Fibroblast of skin of scalp (primary cell): ENCODE results near the gene EML6.
"Not testable (repeated sequence)": the region's sequence is repeated elsewhere in the genome, so short reads cannot be mapped to it uniquely, and the experiment has no call there.

Experiments
- DNase-seq: peaks from one replicate; pipeline ENCODE4 v3.0.0-alpha.2; 2013

EML6 gene

DNA sequence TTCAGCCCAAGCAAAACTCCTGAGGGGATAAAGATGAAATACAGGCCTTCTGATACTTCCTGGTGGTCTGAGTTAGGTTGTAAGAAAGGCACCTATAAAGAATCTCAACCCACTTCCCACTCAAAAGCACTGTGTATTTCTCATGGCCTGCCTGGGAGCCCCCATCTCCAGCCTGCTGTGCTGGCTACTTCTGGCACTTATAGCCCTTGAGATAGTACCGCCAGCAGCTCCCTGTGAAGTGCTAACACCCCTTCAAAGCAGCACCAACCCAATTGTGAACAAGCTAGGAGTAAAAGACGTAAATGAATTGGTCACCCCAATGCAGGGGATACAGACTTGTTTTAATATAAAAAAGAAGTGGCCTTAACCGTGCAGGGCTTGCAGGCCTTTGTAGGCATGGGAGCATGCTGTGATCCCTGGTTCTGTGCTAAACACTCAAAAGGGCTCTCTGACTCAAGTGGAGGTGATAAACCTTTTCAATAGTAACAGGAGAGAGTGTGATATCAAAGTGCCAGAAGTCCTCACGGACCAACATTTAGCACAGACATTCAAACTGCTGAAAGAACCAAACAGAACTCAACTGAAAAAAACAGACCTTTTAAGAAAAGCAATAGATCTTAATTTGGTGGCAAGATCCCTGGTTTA lies 246.0 kb downstream of the EML6 start:
- no peak for DNase-seq

DNA sequence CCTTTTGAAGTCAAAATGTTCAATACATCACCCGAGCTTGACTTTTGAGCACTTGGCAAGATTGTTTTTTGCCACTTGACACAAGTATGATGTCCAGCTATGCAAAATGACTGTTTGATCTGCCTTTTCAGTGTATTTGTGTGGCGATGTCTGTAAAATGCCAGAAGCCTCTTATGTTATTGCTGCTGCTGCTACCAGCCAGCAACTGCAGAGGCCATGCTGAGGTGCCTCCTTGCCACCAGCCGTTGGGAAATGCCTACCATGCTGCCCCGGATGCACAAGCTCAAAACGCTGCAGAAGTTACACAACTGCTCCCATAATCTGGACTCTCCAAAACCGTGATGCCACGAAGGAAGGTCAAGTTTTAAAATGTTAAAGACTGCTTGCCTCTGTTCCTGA lies 246.5 kb downstream of the EML6 start:
- DNase-seq: no peak

DNA sequence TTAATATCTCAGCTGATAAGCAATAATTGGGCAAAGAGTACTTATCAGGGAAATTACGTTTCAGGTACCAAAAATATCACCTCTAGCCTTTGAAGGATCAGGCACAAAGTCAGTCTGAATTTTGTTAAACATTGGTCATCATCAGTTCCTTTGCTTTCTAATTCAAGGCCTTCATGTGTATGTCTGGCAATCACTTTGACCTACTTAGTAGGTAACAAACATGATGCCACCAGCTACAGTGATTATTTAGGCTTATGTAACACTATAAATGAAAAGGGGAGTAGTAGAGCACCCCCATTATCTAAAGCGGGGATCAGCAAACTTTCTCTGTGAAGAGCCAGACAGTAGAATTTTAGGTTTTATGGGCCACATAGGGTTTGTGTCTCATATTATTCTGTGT lies 251.7 kb downstream of the EML6 start:
- DNase-seq: no peak

DNA sequence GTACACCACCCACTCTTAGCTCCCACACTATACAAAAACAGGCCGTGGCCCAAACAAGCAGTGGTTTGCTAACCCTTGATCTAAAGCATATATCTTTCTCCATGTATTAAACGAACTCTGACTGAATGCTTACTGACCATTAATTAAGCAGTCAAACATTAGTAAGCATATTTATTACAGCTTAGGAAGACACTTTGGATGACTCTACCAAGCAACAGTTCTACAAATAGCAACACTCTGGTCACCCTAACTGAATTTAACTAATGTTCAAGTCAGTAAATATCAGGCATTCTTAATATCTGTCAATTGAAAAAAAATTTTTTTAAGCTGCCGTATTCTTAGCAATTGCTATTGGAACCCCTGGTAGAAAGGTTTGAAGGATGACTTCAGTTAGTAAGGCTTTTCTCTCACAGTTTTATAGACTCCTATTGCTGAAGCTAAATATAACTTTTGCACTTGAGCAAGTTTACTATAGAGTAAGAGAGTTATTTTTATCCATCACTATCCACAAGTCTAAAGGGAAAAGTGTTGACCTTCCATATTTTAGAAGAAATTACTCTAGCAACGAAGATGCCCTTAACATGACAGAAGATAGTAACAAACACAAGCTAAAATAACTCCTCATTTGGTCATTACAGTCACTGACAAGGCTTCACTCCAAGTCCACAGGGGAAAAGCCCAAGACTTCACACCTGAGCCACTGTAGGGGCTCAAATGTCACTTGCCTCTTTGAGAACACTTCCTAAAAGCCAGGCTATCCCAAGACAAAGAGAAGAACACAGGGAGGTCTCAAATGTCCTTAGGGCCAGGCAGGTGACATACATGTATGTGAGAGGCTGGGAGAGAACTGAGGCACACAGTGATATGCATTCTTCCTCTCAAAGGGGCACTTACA lies 252.4 kb downstream of the EML6 start:
- no peak for DNase-seq

DNA sequence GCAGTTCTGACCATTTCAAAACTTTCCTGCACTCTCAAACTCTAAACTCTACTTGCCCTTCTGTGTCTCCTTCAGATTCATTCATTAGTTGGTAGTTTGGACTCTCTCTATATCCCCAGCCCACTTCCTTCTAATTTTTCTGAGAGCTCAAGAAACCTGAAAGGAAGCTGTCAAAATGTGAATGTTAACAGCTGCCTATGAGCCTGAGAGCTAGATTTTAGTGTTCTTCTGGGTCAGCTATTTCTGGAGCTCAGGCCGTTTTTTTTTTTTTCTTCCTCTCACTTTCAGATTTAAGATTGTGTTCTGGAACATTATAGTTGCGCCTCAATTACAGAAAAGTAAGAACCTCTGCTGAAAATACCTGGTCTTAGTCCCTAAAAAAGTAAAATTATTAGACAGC lies 253.7 kb downstream of the EML6 start:
- no peak for DNase-seq

DNA sequence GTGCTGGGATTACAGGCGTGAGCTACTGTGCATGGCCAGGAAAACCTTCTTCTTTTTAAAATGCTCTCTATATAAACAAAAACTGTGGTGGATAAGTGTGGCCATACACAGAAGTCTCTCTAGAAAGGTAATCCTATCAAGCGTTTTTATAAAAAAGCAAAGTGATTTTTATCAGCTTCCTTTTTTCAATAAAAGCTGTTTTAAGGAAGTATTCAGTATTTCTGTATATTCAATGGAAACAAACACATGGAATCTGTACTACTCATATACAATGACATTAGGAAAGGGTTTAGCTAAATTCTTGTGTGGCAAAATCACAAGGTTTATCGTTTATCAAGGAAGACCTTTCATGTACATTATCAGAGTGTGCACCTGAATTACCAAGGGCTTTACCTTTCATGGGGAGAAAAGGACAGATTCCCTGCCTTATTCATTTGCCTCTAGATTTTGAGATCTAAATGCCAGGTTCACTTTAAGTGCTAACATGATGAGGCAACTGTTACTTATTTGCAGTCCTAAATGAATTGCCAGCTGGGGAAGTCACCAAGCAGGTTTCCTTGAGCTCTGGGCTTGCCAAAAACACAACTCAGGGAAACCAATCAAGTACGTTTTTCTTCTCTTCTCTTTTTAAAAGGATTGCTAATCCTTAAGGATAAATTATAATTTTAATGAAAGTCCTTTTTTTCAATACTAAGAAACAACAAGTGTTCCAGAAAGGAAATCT lies 256.0 kb downstream of the EML6 start:
- no peak for DNase-seq

DNA sequence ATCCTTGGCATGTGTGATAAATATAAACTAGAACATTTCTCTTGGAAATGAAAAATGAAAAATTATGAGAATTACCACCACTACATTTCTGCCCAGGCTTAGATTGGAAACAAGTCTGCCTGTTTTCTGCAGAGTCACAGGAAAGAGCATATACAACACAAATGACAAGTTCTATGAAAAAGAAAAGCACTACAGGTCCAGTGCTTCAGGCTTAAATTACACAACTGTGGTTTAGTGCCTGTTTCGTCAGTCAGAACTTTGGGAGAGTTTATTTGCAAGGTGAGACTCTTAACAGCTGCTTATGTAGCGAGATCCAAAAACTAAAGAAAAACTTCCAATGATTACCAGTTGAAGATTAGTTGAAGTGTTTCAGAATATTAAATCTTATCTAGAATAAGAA lies 257.9 kb downstream of the EML6 start:
- no peak for DNase-seq

DNA sequence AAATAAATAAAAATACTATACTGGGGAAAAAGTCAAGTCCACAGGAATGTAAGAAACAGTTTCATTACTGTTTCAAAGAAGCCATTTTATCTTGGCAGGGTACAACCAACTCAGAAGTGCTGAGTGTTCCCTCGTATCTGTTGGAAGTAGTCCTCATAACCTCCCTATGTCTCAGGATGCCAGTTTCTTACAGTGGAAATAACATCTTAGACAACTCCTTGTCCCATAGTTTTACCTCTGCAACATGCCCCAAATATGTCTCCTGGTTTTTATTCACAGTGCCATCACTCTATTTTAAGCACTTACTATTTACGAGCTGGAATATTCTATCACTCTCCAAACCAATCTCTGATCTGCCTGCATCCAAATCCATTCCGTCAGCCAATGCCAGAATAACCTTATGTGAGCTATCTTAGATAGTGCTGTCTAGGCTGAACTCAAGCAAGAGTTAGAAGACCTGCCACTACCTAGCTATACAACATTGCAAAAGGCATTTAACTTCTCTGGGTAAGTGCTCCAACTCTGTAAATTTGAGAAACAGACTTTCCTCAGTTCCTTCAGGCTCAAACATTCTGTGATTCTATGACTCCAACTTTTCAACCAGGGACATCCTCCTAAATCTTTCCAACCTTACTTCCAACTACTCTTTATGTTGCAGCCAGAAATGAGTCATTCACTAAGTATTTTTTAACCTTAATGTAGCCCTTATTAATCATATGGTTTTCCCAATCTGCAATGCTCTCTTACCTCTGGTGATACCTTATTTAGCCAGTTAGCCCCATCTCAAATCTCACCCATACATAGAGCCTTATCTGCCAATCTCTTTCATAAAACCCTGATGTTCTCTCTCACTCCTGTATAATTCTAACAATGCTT lies 260.1 kb downstream of the EML6 start:
- peak; percentile 33 for DNase-seq

DNA sequence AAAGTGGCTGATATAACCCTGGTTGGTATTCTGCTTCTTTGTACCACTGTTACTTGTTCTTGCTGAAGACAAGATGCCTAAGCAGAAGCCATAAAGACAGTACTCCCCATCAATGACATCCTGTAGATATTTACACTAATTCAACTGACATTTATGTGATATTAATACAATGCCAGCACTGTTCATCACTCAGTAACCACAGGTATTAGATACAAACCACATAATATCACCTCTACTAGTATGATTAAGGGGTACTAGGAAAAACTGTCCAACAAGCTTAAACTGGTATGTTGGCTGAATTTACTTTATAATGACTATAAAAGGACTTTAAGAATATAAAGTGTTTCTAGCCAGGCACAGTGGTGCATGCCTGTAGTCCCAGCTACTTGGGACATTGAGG lies 261.0 kb downstream of the EML6 start:
- no peak for DNase-seq

DNA sequence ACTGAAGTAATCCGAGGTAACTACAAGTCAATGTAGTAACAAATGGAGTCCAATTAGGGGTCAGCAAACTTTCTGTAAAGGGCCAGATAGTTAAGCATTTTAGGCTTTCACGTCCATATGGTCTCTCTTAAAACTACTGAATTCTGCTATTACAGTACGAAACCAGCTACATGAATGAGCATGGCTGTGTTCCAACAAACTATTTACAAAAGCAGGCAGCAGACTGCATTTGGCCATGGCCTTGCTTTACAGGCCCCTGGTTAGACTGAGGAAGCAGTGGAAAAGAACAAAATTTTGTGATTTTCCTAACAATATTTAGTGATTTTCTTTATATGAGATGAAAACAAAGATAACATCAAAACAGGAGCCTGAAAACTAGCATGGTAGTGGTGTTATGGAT lies 262.8 kb downstream of the EML6 start:
- no peak for DNase-seq

DNA sequence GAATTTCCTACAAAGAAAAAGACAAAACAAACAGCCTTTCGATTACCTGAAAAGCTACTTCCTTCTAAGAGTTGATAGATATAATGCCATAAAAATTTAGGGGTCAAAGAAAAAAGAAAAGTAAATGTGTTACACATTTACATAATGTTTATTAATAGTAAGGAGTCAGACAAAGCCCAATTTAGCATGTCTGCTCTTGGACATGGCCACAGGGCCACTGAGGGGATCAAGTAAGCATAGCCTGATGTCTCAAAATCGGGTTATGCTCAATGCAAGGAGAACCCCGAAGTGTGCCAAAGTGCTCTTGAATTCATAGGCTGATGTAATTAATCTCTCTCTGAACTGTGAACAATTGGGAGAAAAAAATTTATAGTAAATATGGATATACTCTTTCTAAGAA lies 265.1 kb downstream of the EML6 start:
- no peak for DNase-seq

DNA sequence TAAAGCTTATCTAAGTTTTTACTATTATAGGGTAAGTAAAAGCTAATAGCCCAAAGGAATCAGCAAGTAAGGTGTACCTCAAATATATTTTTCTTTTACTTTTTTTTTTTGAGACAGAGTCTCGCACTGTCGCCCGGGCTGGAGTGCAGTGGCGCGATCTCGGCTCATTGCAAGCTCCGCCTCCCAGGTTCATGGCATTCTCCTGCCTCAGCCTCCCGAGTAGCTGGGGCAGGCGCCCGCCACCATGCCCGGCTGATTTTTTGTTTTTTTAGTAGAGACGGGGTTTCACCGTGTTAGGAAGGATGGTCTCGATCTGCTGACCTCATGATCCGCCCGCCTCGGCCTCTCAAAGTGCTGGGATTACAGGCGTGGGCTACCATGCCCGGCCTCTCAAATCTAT lies 267.2 kb downstream of the EML6 start:
- not testable (repeated sequence) for DNase-seq

DNA sequence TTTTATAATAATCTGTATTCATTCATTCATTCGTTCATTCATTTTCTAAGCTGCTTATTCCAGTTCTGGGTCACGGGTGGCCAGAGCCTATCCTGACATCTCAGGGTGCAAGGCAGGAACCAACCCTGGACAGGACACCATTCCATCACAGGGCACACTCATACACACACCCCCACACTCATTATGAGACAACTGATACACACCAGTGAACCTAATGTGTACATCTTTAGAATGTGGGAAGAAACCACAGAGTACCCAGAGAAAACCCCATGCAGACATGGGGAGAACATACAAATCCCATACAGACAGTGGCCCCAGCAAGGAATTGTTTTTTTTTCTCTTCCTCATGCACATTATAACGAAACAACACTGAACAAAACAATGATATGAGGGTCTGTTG lies 272.1 kb downstream of the EML6 start:
- no peak for DNase-seq

DNA sequence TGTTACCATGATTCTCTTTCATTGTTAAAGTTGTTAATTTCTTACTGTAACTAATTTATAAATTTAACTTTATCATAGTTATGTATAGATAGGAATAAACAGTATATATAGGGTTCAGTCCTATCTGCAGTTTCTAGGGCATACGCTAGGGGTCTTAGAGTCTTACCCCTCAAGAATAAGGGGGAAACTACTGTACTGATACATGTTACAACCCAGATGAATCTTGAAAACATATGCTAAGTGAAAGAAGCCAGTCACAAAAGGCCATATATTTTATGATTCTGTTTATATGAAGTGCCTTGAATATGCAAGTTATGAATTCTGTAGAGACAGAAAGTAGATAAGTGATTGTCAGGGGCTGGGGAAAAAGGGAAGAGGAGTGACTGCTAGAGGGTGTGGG lies 274.4 kb downstream of the EML6 start:
- DNase-seq: no peak

DNA sequence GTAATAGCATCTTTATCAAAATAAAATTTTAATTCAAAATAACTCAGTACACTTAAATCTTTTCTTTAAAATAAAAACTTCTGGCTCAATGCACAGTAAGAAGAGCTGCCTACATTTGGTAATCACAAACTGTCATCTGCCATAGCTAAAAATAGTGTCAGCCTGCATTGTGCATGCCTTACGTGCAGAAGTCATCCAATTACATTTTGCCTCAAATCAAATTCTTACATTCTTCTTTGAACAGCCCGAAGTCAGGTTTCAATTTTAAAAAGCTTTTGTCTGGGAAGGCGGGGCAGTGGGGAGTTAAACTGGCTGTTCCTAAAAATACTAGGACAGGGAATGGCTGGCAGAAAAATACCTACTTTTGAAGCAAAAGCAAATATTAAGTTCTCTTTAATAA lies 275.7 kb downstream of the EML6 start:
- DNase-seq: peak; percentile 86

DNA sequence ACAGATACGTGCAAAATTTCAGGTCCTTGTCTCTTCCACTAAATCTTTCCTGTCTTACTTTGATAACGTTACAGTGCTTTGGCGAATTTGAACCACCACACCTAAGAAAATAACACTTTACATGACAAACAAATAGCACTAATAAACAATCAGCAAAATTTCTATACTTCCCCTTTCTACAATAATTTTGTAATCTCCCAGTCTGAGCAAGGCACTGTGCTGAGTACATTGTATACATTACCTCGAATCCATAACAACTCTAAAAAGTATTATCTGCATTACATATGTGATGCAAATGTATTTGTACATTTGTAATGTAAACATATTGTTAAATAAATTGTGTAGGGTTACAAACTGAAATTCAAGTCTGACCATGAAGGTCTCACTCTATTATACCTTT lies 276.9 kb downstream of the EML6 start:
- DNase-seq: no peak

DNA sequence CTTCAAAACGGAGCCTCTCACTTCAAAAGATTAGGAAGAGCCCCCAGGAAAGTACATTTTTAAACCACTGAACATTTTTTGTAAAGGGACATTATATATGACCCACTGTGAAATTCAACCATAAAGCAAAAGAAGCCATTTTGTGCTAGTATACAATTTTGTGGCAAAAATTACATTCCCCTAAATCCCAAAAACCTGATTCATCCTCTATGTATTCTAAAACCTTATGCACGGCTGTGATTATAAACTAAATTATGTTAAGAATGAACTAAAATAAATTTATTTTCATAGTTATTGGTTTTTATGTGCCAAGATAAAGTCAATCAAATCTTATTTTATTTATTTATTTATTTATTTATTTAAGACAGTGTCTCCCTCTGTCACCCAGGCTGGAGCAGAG lies 278.3 kb downstream of the EML6 start:
- peak; percentile 68 for DNase-seq

DNA sequence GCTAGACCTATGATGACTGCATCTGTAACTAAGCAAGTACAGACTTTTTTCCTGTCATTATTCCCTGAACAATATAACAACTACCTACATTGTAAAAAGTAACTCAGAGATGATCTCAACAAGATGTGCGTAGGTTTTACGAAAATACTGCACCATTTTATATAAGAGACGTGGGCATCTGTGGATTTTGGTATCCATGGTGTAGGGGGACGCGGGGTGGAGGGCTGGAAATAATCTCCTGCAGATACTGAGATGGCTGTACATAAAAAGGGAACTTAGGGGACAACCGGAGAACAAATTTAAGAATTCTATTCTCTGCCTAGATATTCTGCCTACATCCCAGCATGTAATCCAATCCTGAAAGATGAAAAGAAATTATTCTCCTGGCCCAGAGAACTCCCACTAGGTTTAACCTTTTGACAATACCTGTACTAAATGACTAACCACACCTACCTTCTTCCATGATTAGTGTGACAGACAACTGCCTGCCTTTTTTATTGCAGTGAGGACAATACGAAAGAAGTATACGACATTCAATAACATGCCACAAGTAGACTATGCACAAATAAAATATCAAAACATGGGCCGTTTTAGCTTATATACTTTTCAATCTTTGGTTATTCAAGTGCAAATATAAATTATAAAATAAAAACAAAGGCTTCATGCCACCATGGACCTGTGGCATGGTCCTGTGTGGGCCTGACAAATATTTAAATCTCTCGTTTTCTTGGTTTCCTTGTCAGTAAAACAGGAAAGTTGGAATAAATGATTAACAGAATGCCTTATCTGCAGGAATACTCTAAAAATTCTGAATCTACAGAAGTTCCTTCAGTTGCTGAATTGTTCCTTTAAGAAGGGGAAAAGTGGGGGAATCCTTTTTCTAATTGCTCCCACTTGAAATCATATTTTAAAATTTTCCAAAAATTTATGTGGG lies 280.5 kb downstream of the EML6 start:
- no peak for DNase-seq

DNA sequence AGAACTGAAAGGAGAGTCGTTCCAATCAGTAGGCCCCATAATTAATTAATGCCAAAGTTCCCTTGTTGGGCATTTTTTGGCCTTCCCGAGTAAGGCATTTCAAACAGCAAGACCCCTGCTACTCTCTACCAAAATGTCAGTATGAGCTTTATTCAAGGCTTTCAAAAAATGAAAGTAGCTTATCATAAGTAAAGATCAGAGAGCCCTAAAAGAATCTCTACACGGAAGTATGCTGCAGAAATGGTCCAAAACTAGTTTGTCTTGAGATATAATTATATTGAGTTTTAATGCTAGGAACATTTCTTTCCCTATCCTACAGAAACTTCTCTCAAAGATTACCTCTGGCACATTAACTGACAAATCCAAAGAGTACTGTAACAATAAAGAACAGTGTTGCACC lies 282.8 kb downstream of the EML6 start:
- no peak for DNase-seq

DNA sequence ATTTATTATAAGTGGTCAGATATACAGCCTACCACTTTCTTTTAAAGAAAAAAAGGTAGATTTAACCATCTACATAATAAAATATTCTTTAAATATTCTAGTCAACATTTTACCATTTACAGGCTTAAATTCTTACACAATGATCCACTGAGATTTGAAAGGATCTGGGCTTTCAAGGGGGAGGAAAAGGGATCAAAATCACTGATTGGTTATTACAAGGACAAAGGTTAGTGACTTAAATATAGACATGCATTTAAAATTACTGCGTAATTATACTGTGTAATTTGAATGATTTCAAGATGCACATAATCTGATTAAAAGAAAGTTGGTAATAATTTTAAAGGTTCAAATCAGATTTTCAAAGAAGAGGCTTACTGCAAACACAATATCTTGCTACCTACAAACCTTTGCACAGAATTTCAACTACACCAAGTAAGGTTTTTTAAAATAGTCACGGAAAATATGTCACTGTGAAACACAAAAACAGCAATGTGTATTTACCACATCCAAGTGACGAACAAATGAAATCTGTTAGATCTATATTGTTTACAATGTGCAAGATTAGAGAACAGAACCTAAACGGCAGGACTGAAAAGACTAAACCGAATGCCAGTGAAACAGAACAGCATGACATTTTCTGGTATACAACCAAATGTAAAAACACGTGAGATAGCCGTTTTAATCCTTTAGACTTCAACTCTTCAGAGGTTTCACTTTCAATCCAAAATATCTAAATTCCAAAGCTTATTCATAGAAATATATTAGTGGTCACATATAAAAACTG lies 286.0 kb downstream of the EML6 start:
- DNase-seq: no peak

DNA sequence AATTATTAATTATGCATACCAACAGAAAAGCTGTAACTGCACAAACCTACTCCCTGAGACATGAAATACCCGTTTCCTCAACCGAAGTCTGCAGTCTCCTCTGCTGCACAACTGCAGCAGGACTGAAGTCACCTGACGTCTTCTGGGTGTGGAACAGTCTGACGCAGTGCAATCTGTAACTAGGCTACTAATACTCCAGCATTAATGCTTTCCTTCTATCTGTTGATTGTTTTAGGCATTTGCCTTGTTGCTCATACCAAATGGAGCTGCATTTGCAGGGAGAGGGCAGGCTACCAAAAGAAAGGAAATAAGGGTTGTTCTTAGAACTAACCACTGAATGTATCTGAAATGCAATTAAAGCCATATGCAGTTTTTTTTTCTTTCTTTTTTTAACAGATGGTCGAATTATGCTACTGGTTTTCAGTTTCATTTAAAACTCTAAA lies 286.7 kb downstream of the EML6 start:
- DNase-seq: peak; percentile 45
